NCI-H1694 (cell line): ENCODE data around the gene NAPB.
"Not testable (repeated sequence)": the region's sequence is repeated elsewhere in the genome, so short reads cannot be mapped to it uniquely, and the experiment has no call there.

Experiments
- DNase-seq: peaks from one replicate; lab custom pipeline; 2025; lab: John Stamatoyannopoulos, UW

NAPB gene

GRCh38 chr20:23367770-23368169 is 53.5 kb downstream of the NAPB start:
- no peak for DNase-seq

GRCh38 chr20:23366384-23366783 is 54.9 kb downstream of the NAPB start:
- DNase-seq: no peak

GRCh38 chr20:23365390-23366165 is 55.7 kb downstream of the NAPB start:
- DNase-seq: no peak

GRCh38 chr20:23363257-23363649 is 58.0 kb downstream of the NAPB start:
- DNase-seq: no peak

GRCh38 chr20:23362392-23363256 is 58.7 kb downstream of the NAPB start:
- no peak for DNase-seq

GRCh38 chr20:23361476-23362391 is 59.6 kb downstream of the NAPB start, which contains the start of gene GZF1:
GZF1 (plus strand) TSS chr20:23362182; CDS start chr20:23364384, 2,202 bp downstream.
- DNase-seq: peak; percentile 79

- DNase-seq: no peak
Observed at GRCh38 chr20:23361119-23361475, 60.2 kb downstream of the NAPB start.

GRCh38 chr20:23360531-23360930 is 60.8 kb downstream of the NAPB start:
- DNase-seq: no peak

- DNase-seq: no peak
Observed at GRCh38 chr20:23358923-23359593, 62.2 kb downstream of the NAPB start.

- DNase-seq: no peak
Observed at GRCh38 chr20:23358563-23358906, 62.8 kb downstream of the NAPB start.

GRCh38 chr20:23357767-23358562 is 63.3 kb downstream of the NAPB start:
- peak; percentile 92 for DNase-seq

- DNase-seq: no peak
Observed at GRCh38 chr20:23356203-23356602, 65.1 kb downstream of the NAPB start.

GRCh38 chr20:23350904-23351838 is 70.1 kb downstream of the NAPB start:
- DNase-seq: no peak

GRCh38 chr20:23350196-23350903 is 70.9 kb downstream of the NAPB start, which contains the start of gene NXT1:
NXT1 (plus strand) TSS chr20:23350791; CDS start chr20:23354042, 3,251 bp downstream.
- DNase-seq: peak; percentile 94

- peak; percentile 52 for DNase-seq
Observed at GRCh38 chr20:23349338-23350195, 71.7 kb downstream of the NAPB start.

- DNase-seq: not testable (repeated sequence)
Observed at GRCh38 chr20:23348510-23348909, 72.8 kb downstream of the NAPB start.

- no peak for DNase-seq
Observed at GRCh38 chr20:23347791-23348190, 73.5 kb downstream of the NAPB start.

GRCh38 chr20:23346002-23346401 is 75.3 kb downstream of the NAPB start:
- DNase-seq: no peak
